ENCODE measurements around the gene GATD1. TPM values are rescaled to one million over a fixed set of nuclear protein-coding genes. Genes with fewer than 3 reads are reported as not detected.

Gene GATD1
- total and polyA plus RNA-seq, 2 donors, result 13.0 to 31.2 TPM

DNA sequence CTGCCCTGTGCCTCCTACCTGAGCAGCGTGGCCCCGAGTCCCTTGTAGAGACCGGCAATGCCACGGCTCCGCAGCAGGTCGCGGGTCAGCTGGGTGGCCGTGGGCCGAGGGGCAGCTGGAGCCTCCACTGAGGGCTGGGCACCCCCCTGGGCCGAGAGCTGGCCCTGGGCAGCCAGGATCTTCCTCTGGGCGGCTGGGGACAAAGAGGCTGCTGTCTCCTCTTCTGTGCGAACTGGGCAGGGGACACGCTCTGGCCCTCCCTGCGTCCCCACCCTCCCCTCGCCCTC, 15.2 kb upstream of the GATD1 start:
- H3K4me3 ChIP-seq (ENCODE audit: low read length in 2 of 2), result no peak overlapping the region
- H3K36me3 ChIP-seq (ENCODE audit: control insufficient read depth in 2 of 2, insufficient read depth in 2 of 2, low read length in 1 of 2), result peaks cover 15 to 33% of the 10 kb centered on the region in 2 donors
- no peak for DNase-seq (ENCODE audit: low read depth in 6 of 9, low spot score in 9 of 9)
- peaks cover 0 to 3% of the 10 kb centered on the region in 2 donors for H3K9me3 ChIP-seq (ENCODE audit: control insufficient read depth in 2 of 2, insufficient read depth in 1 of 2, low read length in 1 of 2)
- H3K27ac ChIP-seq (ENCODE audit: low read depth in 1 of 2, low read length in 1 of 2), result no peak overlapping the region
- peaks cover 10 to 36% of the 10 kb centered on the region in 2 donors for H3K27me3 ChIP-seq (ENCODE audit: control insufficient read depth in 2 of 2, insufficient read depth in 1 of 2, low read length in 1 of 2)
- H3K4me1 ChIP-seq (ENCODE audit: control insufficient read depth in 2 of 2, insufficient read depth in 2 of 2, low read length in 2 of 2), result peaks cover 21 to 25% of the 10 kb centered on the region in 2 donors
- WGBS, result over 99% methylated on average over 15 of the region's 15 CpGs

DNA sequence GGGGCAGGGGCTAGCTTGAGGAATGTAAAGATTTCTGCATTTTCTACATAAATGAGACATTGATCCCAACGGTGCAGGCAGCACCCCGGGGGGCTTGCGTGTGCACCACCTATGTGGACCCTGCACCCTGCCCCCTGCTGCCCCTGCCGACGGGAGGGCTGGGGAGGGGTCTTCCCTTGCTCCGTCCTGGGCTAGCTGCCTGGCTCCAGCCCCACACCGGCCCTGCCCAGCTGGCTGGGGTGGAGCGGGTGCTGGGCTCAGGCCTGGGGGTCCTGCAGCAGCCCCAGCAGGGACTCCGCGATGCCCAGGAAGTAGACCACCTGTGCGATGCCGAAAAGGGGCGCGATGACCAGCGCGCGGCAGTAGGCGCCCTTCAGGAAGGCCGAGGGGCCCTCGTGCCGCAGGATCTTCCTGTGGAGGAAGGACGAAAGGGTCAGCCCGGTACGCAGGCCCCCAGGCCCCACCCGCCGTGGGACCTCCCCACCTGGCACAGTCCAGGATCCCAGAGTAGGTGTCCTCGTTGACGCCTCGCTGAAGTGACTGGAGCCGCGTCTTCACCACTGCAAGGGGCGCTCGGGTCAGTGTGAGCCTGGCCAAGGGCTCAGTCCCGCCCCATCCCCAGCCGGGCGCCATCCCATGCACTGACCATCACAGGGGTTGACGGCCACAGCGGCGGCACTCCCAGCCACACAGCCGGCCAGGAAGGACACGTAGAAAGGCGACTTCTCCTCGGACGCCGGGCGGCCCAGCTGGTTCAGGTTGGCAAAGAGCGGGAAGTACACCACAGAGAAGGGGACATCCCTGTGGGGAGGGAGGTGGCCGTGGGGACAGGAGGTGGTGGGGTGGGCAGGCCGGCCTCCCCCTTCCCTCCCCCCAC, 14.6 kb upstream of the GATD1 start:
- Histone ChIP-seq H3K9me3 (ENCODE audit: control insufficient read depth in 2 of 2, insufficient read depth in 1 of 2, low read length in 1 of 2) (peaks cover 0 to 3% of the 10 kb centered on the region in 2 donors), H3K27me3 (ENCODE audit: control insufficient read depth in 2 of 2, insufficient read depth in 1 of 2, low read length in 1 of 2) (peaks cover 10 to 37% of the 10 kb centered on the region in 2 donors), H3K27ac (ENCODE audit: low read depth in 1 of 2, low read length in 1 of 2) (no peak overlapping the region), H3K4me1 (ENCODE audit: control insufficient read depth in 2 of 2, insufficient read depth in 2 of 2, low read length in 2 of 2) (peaks cover 19% of the 10 kb centered on the region in 2 donors), H3K36me3 (ENCODE audit: control insufficient read depth in 2 of 2, insufficient read depth in 2 of 2, low read length in 1 of 2) (peaks cover 15 to 33% of the 10 kb centered on the region in 2 donors), H3K4me3 (ENCODE audit: low read length in 2 of 2) (no peak overlapping the region)
- DNase-seq (ENCODE audit: low read depth in 6 of 9, low spot score in 9 of 9), result no peak
- WGBS, result 98% methylated on average over 49 of the region's 49 CpGs

DNA sequence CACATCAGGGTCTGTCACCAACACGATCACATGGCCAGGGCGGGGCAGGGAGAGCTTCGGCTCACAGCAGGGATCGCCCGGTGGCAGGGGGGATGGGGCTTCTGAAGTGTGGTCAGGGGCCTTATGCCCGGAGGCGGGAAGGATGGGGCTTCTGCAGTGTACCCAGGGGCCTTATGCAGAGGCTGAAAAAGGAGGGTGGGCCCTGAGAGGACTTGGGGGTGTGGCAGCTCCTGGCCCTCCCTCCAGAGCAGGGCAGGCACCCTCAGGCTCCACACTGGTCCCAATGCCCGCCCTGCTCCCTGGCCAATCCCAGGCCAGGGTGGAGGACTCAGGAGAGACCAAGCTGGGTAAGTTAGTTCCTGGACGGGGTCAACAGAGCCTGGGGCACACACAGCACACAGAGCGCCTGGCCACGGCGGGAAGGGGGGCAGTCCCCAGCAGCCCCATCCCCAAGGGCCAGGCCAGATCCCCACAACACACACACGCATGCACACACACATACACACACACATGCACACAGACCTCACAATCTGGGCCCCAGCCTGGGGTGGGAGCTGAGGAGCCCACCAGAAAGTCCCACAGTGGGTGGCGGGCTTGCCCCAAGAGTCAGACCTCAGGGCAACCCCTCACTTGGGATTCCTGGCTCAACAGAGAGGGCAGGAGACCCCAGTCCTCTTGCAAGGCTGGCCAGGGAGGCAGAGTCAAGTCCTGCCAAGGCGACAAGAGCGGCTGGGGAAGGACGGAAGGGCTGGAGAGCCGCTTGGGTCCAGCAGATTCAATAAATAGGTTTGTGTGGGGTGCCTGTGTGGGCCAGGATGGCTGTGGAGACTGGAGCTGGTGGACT, 13.7 kb upstream of the GATD1 start:
- no peak for DNase-seq (ENCODE audit: low read depth in 6 of 9, low spot score in 9 of 9)

DNA sequence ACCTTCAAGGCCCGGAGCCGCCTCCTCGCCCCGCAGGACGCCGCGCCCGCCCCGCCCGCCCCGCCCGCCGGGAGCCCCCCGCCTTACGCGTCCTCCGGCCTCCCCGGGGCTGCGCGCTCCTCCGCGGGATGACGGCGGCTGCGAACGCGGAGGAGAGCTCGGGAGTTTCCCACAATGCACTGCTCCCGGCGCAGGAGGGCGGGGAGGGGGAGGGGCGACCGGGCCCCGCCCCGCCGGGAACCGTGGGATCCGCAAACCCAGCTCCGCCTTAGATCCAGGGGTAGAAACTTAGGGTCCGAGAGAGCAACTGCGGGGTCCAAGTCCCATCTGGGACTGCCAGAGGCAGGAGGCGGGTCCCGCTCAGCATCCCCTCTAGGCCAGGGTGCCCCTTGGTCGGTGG, 12.7 kb upstream of the GATD1 start, which contains the start of gene CEND1:
Gene CEND1, minus strand, starts transcription at position 148 of the 400 bp plus-strand sequence. CDS start 1,514 bp downstream, outside the sequence.
- 13% methylated on average over 44 of the region's 44 CpGs for WGBS
- H3K27ac ChIP-seq (ENCODE audit: low read depth in 1 of 2, low read length in 1 of 2), result no peak within 1 kb of the TSS
- H3K27me3 ChIP-seq (ENCODE audit: control insufficient read depth in 2 of 2, insufficient read depth in 1 of 2, low read length in 1 of 2), result peaks cover 10 to 37% of the 10 kb centered on the region in 2 donors
- H3K4me1 ChIP-seq (ENCODE audit: control insufficient read depth in 2 of 2, insufficient read depth in 2 of 2, low read length in 2 of 2), result peaks cover under 1 to 4% of the 10 kb centered on the region in 2 donors
- peaks cover 15 to 33% of the 10 kb centered on the region in 2 donors for H3K36me3 ChIP-seq (ENCODE audit: control insufficient read depth in 2 of 2, insufficient read depth in 2 of 2, low read length in 1 of 2)
- peak in 1 of 9 donors; percentile 33 for DNase-seq (ENCODE audit: low read depth in 6 of 9, low spot score in 9 of 9)
- H3K4me3 ChIP-seq (ENCODE audit: low read length in 2 of 2), result no peak within 1 kb of the TSS
- no peaks in the 10 kb centered on the region for H3K9me3 ChIP-seq (ENCODE audit: control insufficient read depth in 2 of 2, insufficient read depth in 1 of 2, low read length in 1 of 2)

More for the DNA sequence above, 13.7 kb upstream of the GATD1 start:
- WGBS, result 88% methylated on average over 18 of the region's 18 CpGs
- Histone ChIP-seq H3K4me3 (ENCODE audit: low read length in 2 of 2) (no peak overlapping the region), H3K27me3 (ENCODE audit: control insufficient read depth in 2 of 2, insufficient read depth in 1 of 2, low read length in 1 of 2) (peaks cover 10 to 37% of the 10 kb centered on the region in 2 donors), H3K27ac (ENCODE audit: low read depth in 1 of 2, low read length in 1 of 2) (no peak overlapping the region), H3K36me3 (ENCODE audit: control insufficient read depth in 2 of 2, insufficient read depth in 2 of 2, low read length in 1 of 2) (peaks cover 15 to 33% of the 10 kb centered on the region in 2 donors), H3K9me3 (ENCODE audit: control insufficient read depth in 2 of 2, insufficient read depth in 1 of 2, low read length in 1 of 2) (peaks cover 0 to 3% of the 10 kb centered on the region in 2 donors), H3K4me1 (ENCODE audit: control insufficient read depth in 2 of 2, insufficient read depth in 2 of 2, low read length in 2 of 2) (peaks cover 11 to 12% of the 10 kb centered on the region in 2 donors)

DNA sequence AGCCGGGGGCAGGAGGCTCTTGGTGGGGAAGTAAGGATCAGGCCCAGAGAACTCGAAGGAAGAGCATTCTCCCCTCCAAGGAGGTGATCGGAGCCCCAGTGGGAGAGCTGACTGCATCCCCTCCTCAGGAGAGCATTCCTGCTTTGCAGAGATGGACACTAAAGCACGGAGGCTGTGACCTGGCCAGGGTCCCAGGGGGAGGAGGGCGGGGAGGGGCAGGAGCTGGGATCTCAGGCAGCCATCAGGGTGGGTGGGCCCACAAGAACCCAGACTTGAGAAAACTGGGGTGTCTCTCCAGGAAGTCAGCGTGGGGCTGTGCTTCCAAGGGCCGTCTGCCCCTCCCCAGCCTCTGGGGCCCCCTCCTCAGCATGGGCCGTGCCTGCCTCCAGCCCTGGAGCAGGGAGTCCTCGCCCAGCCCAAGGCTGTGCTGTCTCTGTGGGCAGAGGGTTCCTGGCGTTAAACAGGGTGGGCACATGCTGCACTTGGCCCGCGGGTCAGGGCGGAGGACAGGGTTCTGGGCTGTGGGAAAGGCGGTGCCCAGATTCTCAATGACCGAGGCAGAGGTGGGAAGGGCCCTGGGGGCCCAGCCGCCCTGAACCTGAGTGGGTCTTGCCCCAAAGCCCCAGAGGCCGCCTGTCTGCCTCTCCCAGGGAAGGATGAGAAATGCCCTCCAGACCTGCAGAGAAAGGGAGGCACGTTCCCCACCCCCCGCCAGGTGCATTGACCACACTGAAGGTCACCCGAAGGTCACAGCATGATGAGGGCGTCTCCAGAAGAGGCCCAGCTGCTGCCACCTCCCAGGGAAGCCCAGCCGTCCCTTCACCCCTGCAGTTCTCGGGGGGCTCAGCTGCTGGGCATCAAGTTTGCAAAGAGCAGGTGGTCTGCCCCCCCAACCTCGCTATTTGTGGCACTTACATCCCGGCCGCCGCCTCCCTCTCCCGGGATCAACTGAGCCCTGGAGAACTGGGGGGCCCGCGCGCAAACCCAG, 12.0 kb upstream of the GATD1 start:
- WGBS, result 57% methylated on average over 31 of the region's 31 CpGs
- no peak overlapping the region for H3K4me3 ChIP-seq (ENCODE audit: low read length in 2 of 2)
- no peak overlapping the region for H3K27ac ChIP-seq (ENCODE audit: low read depth in 1 of 2, low read length in 1 of 2)
- peaks cover 10 to 37% of the 10 kb centered on the region in 2 donors for H3K27me3 ChIP-seq (ENCODE audit: control insufficient read depth in 2 of 2, insufficient read depth in 1 of 2, low read length in 1 of 2)
- H3K4me1 ChIP-seq (ENCODE audit: control insufficient read depth in 2 of 2, insufficient read depth in 2 of 2, low read length in 2 of 2), result peaks cover 0 to 4% of the 10 kb centered on the region in 2 donors
- no peaks in the 10 kb centered on the region for H3K9me3 ChIP-seq (ENCODE audit: control insufficient read depth in 2 of 2, insufficient read depth in 1 of 2, low read length in 1 of 2)
- DNase-seq (ENCODE audit: low read depth in 6 of 9, low spot score in 9 of 9), result no peak
- H3K36me3 ChIP-seq (ENCODE audit: control insufficient read depth in 2 of 2, insufficient read depth in 2 of 2, low read length in 1 of 2), result peaks cover 15 to 31% of the 10 kb centered on the region in 2 donors

DNA sequence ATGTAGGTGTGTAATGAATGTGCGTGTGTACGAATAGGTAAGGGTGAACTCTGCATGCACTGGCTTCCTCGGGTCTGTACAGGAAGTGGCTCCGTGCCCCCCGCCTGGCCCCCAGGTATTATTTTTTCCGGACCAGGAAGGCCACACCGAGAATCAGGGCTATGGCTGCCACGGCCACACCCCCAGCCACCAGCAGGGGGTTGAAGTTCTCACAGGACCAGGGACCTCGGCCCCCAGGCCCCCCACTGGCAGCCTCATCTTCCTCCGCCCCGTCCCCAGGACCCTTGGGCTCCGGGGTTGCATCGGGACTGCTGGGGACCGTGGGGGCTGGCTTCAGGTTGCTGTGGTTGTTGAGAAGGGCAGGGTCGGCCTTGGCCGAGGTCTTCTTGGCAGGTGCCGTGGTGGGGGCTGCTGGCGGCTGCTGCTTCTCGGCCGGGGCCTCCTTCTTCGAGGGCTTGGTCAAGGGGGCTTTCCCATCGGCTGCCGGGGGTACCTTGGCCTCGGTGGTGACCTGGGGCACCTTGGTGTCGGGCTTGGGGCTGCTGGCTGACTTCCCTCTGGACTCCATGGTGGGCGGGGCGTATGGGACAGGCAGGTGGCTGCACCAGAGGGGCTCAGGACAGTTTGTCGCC, 10.8 kb upstream of the GATD1 start:
- Histone ChIP-seq H3K4me1 (ENCODE audit: control insufficient read depth in 2 of 2, insufficient read depth in 2 of 2, low read length in 2 of 2) (peaks cover 3 to 4% of the 10 kb centered on the region in 2 donors), H3K27ac (ENCODE audit: low read depth in 1 of 2, low read length in 1 of 2) (no peak overlapping the region), H3K27me3 (ENCODE audit: control insufficient read depth in 2 of 2, insufficient read depth in 1 of 2, low read length in 1 of 2) (peaks cover 10 to 37% of the 10 kb centered on the region in 2 donors), H3K36me3 (ENCODE audit: control insufficient read depth in 2 of 2, insufficient read depth in 2 of 2, low read length in 1 of 2) (peaks cover 17 to 19% of the 10 kb centered on the region in 2 donors), H3K4me3 (ENCODE audit: low read length in 2 of 2) (no peak overlapping the region), H3K9me3 (ENCODE audit: control insufficient read depth in 2 of 2, insufficient read depth in 1 of 2, low read length in 1 of 2) (no peaks in the 10 kb centered on the region)
- no peak for DNase-seq (ENCODE audit: low read depth in 6 of 9, low spot score in 9 of 9)
- WGBS, result 59% methylated on average over 28 of the region's 28 CpGs

DNA sequence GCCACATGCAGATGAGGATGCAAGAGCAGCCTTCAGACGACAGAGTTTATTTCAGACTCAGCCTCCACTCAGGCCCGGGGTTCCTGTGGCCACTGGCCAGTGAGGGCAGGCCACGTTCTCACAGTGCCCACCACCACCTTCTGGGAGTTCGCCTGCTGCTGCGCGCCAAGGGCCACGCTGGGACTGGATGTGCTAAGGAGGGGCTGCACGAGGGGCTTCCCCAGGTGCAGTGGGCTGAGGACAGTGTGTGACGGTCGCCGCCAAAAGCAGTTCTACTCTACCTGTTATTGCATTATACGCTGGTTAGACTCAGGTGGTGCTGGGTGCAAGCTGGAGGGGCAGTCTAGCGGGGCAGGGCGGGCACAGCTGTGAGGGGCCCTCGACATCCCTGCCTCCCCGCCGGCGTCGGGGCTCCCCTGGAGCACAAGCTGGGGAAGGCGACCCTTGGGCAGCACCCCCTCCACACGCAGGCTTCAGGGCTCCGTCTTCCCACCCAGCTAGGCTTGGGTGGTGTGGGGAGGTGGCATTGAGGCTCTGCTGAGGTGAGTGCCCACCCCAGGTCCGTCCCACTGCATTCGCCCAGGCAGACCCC, 9.9 kb upstream of the GATD1 start:
- H3K4me1 ChIP-seq (ENCODE audit: control insufficient read depth in 2 of 2, insufficient read depth in 2 of 2, low read length in 2 of 2), result peaks cover 3 to 4% of the 10 kb centered on the region in 2 donors
- H3K27ac ChIP-seq (ENCODE audit: low read depth in 1 of 2, low read length in 1 of 2), result no peak overlapping the region
- H3K9me3 ChIP-seq (ENCODE audit: control insufficient read depth in 2 of 2, insufficient read depth in 1 of 2, low read length in 1 of 2), result no peaks in the 10 kb centered on the region
- no peak for DNase-seq (ENCODE audit: low read depth in 6 of 9, low spot score in 9 of 9)
- WGBS, result 95% methylated on average over 24 of the region's 24 CpGs
- peaks cover 10 to 40% of the 10 kb centered on the region in 2 donors for H3K27me3 ChIP-seq (ENCODE audit: control insufficient read depth in 2 of 2, insufficient read depth in 1 of 2, low read length in 1 of 2)
- no peak overlapping the region for H3K4me3 ChIP-seq (ENCODE audit: low read length in 2 of 2)
- H3K36me3 ChIP-seq (ENCODE audit: control insufficient read depth in 2 of 2, insufficient read depth in 2 of 2, low read length in 1 of 2), result peaks cover 11 to 13% of the 10 kb centered on the region in 2 donors
